ENCODE data around the gene NUP88.

- TF ChIP-seq EZH2 (IDR thresholded peaks at IDR 0.05; ENCODE audit: insufficient read depth, poor library complexity, severe bottlenecking) (no peak), EZH2phosphoT487 (IDR thresholded peaks at IDR 0.05; ENCODE audit: insufficient read depth, low read depth) (no peak)
Observed at GRCh38 chr17:5413682-5414081, 5.8 kb downstream of the NUP88 start.

Data from GM23248 (cell line).